ENCODE measurements around the gene FAM83C. TPM values are rescaled to one million over a fixed set of nuclear protein-coding genes. Genes with fewer than 3 reads are reported as not detected.

The FAM83C gene
- total and polyA plus RNA-seq, 10 of the 15 experiments (the other 5 are each of a cell fraction or from before 2014, with no cell fraction given) = not detected

DNA sequence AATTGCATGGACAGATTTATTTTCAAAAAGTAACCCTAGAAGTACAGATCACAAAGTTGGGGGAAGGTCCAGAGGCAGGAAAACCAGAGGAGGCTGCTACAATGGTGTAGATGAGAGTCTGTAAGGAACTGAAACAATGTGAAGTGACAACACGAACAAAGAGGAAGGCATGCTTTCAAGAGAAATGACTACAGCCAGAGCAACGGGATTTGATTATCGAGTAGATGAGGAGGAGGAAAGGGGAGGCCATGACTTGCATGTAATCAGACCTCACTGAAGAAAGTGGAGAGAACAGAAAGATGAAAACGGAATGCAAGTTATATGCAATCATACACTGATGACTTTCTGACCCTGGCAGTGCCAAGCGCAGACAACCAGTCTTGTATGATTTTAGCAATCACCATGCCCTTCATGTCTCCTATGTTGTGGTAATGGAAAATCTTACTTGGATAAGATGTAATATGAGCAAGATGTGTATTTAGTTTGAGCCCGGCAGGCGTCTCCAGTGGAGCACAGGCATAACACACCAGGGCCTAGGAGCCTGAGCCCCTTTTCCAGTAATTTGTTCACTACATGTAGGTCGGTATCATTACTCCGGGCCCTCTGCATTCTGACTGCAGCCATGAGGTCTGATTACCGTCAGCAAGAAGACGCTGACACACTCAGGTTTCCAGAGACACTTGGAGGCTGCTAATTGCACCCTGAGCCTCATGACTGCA, 34.0 kb upstream of the FAM83C start:
- ATAC-seq = no peak
- intact Hi-C loops (cut with micrococcal nuclease; ENCODE audit: unreplicated experiment) = no loop called here
- DNase-seq (ENCODE audit: low read depth, low spot score) = no peak
- Histone ChIP-seq H4K20me1 (ENCODE audit: control insufficient read depth, insufficient read depth) (no peaks in the 10 kb centered on the region), H3K4me3 (no peak overlapping the region), H3K27me3 (replicated peaks in 1 of 2; ENCODE audit: control insufficient read depth in 2 of 2, insufficient read depth in 2 of 2, low read length in 1 of 2) (no peaks in the 10 kb centered on the region), H3K36me3 (ENCODE audit: control insufficient read depth in 2 of 2, insufficient read depth in 2 of 2, low read length in 1 of 2) (peaks cover 0 to 7% of the 10 kb centered on the region in 2 experiments; a peak in 1 of 4 replicates), H3K4me1 (ENCODE audit: control insufficient read depth, insufficient read depth, low read length) (no peaks in the 10 kb centered on the region), H3K27ac (ENCODE audit: control insufficient read depth, insufficient read depth) (no peak overlapping the region), H2AFZ (ENCODE audit: control insufficient read depth, low read depth, low read length) (no peak overlapping the region), H3K9me3 (replicated peaks; ENCODE audit: control insufficient read depth, insufficient read depth, low read length) (no peaks in the 10 kb centered on the region), H3K4me2 (ENCODE audit: control insufficient read depth, insufficient read depth) (no peak overlapping the region), H3K9ac (ENCODE audit: control insufficient read depth, insufficient read depth, low read length) (no peak overlapping the region), H3K79me2 (ENCODE audit: control insufficient read depth, insufficient read depth, low read length) (no peaks in the 10 kb centered on the region)
- POLR2A ChIA-PET = interaction anchor here (0.6 kb wide), 1 partner anchor 471 kb away, joined by 4 read pairs; no protein-coding TSS in a partner anchor
- BruUV-seq (replicated peaks) = no TSS peak
- in situ Hi-C loops (cut with MboI) = no loop called here
- 92% methylated on average over 11 of the region's 11 CpGs for WGBS (ENCODE audit: insufficient coverage, insufficient replicate concordance, low lambda C conversion rate, missing lambda C conversion rate)
- CTCF ChIA-PET = interaction anchor here (1.0 to 1.6 kb wide), 2 partner anchors 22 to 121 kb away, joined by 3 to 4 read pairs; no protein-coding TSS in a partner anchor
- SMC1A ChIA-PET (ENCODE audit: uncharacterized antibody, unreplicated experiment) = no interaction called here
- no peak for TF ChIP-seq WRNIP1 (IDR thresholded peaks at IDR 0.05; ENCODE audit: borderline replicate concordance, low read depth, low read length)
- TF ChIP-seq TCF3 (IDR thresholded peaks at IDR 0.05; ENCODE audit: borderline replicate concordance, insufficient read depth, low read depth, low read length) = no peak
- TF ChIP-seq EP300 (IDR thresholded peaks at IDR 0.05; ENCODE audit: borderline replicate concordance in 1 of 2, control insufficient read depth in 1 of 2, low read depth in 2 of 2, low read length in 2 of 2) = no peak
- TF ChIP-seq, protein P1, sequence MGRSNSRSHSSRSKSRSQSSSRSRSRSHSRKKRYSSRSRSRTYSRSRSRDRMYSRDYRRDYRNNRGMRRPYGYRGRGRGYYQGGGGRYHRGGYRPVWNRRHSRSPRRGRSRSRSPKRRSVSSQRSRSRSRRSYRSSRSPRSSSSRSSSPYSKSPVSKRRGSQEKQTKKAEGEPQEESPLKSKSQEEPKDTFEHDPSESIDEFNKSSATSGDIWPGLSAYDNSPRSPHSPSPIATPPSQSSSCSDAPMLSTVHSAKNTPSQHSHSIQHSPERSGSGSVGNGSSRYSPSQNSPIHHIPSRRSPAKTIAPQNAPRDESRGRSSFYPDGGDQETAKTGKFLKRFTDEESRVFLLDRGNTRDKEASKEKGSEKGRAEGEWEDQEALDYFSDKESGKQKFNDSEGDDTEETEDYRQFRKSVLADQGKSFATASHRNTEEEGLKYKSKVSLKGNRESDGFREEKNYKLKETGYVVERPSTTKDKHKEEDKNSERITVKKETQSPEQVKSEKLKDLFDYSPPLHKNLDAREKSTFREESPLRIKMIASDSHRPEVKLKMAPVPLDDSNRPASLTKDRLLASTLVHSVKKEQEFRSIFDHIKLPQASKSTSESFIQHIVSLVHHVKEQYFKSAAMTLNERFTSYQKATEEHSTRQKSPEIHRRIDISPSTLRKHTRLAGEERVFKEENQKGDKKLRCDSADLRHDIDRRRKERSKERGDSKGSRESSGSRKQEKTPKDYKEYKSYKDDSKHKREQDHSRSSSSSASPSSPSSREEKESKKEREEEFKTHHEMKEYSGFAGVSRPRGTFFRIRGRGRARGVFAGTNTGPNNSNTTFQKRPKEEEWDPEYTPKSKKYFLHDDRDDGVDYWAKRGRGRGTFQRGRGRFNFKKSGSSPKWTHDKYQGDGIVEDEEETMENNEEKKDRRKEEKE (IDR thresholded peaks at IDR 0.05) = no peak
- TF ChIP-seq SPI1 (IDR thresholded peaks at IDR 0.05; ENCODE audit: borderline replicate concordance, insufficient read depth, low read depth, low read length) = peak; percentile 72; the same call in 1 of the 2 replicates
- FAIRE-seq = no peak
- RAD21 ChIA-PET (ENCODE audit: unreplicated experiment) = no interaction called here
